Left hindlimb (tissue), 1 donor: ENCODE data around the gene GFRA4.

Experiments used
- DNase-seq: peaks from one replicate; pipeline ENCODE4 v3.0.0-alpha.2; 2018

GFRA4 gene, protein sequence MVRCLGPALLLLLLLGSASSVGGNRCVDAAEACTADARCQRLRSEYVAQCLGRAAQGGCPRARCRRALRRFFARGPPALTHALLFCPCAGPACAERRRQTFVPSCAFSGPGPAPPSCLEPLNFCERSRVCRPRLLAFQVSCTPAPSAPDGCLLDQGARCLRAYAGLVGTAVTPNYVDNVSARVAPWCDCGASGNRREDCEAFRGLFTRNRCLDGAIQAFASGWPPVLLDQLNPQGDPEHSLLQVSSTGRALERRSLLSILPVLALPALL

DNA sequence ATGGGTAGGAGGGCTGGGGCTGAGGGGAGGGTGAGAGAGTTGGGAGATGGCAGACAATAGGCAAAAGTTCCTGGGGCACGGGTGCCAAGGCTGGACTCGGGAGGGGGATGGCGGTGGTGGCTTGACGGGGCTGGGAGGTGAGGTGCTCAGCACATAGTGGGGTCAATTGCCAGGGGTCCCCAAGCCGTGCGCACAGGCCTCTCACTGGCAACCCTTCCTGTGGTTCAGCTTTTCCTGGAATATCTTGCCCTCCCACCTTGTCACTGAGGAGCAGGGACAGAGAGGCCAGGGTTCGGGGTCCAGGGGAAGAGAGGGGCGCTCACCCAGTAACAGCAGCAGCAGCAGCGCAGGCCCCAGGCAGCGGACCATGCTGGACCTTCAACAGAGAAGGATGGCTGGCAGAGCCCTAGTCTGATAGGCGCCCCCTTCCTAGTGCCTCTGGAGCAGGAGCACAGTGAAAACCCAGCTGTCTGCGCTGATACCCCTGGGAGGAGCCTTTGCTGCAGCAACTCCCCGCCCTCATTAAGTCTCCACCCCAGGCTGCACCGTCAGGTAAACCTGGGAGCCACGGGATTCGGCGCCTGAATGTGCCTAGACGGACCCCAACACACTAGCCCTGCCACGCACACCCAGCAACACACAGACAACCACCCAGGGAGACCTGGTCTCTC, at the start of gene GFRA4:
Gene GFRA4 (minus strand): TSS at position 369 of the 671 bp plus-strand sequence. CDS start 0 bp downstream, at position 369.
- no peak for DNase-seq

GRCh38 chr20:3712279-3712873, 49.2 kb upstream of the GFRA4 start, which contains the start of gene SIGLEC1:
Gene SIGLEC1 (minus strand): TSS chr20:3712600. CDS start chr20:3707128, 5,472 bp downstream.
- DNase-seq = no peak

DNA sequence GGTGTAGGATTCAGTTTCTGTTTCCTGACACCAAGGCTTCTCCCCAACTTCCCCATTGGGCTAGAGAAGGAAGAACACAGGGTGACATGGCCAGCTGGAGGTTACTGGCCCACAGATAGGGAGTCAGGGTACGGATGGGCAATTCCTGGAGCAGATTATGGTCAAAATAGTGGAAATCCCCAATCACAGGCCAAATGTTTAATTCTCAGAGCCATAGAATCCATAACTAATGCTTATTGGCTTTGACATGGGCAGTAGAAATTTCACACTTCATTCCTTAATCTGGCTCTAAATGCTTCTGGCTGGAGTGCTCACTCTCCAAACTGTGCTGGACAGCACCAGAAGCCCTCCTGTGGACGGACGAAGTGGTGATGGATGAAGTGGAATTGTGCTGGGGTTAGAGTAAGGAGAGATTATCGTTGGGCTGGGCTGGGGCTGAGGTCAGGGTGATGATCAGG, 48.3 kb upstream of the GFRA4 start:
- no peak for DNase-seq

DNA sequence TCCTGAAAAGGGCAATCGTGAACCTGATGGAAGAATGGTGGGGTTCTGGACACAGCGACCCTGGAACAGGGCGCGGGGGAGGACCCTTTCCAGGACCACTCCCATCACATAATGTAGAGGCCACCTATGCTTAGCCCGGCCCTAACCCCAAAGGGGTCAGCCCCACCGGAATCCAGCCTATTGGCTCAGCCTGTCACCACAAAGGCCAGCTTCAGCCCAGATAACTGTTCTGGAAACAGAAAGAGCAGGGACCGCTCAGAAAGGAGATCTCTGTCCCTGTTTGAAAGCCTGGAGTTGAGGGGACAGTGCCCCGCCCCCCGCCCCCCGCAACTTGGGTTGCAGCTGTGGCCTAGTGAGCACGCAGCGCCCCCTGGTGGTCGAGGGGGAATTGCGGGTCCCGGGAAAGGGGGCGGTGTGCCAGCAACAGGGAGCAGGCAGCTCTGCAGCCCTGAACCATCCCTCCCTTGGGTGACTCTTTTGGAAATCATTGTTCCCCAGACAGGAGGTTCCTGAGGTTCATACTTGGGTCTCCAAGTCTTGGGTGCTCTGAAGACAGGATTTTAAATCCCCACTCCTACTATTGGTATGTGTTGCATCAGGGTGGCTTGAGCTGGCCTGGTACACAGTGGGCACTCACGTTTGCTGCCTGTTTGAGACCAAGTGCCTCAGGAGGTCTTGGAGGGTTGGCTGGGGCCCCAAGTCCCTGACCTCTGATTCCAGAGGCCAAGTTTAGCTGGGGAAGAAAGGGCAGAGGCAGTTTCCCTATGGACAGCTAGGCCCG, 47.7 kb upstream of the GFRA4 start:
- DNase-seq = peak; percentile 84

DNA sequence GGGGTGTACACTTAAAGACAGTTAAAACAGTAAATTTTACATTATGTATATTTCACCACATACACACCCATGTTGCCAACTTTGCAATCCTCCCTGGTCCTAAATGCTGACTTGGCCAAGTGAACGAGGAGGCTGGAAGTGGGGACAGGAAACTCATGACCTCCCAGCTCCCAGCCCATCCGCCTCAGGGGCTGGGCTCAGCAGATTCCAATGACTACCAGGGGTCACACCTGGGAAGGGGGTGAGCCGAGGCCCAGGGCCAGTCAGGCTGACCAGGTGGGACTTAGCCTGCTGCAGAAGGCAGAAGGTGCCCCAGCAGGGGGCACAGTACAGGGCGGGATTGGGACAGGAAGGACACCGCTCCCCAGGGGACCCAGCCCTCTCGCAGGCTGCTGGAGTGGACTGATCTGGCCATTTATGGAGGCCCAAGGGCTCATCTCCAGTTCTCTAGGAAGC, 46.8 kb upstream of the GFRA4 start:
- DNase-seq = no peak

GRCh38 chr20:3707508-3707899, 44.3 kb upstream of the GFRA4 start:
- no peak for DNase-seq

DNA sequence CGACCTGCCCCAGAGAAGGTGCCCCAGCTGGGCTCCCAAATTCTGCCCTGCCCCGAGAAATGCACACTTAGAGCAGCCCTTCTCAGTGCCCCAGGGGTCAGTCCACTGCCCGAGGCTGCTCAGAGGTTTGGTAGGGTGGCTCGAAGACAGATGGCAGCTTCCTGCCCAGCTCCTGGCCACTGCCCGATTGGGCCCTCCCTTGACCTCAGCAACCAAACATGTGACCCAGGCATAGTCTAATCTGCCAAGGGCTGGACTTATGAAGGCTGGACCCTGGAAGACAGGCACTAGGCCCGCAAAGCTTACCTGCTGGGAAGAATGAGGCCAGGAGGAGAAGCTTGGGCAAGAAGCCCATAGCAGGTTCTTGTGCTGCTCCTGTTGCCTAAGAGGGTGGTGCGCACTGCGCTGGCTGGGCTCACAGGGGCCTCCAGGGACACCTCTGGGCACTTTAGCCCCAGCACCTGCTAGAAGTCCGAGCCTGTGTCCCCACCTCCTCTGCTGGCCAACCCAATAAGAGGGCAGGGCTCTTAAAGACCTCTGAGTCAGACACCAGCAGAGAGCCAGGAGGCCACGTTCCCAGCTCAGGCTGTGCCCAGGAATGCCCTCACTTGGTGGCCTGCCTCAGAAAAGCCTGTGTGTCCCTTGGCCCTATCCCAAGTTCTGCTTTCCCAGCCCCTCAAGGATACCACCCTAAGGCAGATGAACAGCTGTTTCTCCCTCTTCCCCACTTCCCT, 43.7 kb upstream of the GFRA4 start:
- no peak for DNase-seq

DNA sequence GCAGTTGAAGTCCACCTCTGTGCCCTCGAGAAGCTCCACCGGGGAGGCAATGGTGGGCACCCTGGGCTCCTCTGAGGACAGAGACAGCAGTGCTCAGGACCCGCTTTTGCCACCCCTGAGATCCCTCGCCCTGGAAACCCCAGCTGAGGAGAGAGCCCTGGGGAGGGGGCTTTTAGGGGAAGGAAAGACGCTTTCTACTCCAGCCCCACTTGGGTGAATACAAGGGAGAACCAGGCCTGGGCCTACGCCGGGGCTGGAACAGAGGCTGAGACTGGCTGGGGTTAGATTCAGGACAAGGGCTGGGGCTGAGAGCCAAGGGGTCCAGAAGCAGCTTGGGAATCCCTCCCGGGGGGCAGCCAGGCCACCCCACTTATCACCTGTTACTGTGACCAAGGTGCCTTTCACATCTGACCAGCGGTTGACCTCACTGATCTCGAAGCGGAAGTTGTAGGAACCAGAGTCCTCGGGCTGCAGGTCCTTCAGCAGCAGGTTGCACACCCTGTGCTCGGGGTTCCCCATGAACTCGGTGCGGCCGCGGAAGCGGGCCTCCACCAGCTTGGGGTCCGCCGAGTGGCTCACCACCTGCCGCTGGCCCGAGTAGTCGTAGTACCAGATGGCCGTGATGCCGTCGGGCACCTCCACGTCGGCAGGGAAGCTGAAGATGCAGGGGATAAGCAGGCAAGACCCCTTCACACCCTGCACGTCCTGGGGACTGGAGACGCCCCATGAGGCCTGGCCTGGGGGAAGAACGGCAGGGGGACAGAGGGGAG, 43.0 kb upstream of the GFRA4 start:
- DNase-seq = no peak

DNA sequence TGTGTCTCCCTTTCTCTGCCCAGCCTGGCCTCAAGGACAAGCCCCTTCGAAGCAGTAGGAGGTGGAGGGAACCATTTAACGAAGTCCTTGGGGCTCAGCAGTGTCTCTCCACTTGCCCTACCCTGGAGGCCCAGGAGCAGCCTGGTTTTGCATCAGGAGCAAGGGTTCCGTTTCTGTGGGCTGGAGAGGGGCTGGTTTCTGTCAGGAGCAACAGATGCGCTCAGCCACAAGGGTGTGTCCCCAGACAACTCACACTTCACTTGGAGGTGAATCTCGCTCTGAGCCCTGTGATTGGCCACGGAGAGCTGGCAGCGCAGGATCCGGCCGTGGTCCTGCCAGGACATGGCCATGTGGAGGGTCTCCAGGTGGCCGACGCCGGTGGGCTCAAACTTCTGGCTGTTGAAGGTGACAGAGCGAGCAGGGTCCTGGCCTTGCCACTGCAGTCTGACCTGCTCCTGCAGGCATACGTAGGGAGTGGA, 42.3 kb upstream of the GFRA4 start:
- DNase-seq = no peak

DNA sequence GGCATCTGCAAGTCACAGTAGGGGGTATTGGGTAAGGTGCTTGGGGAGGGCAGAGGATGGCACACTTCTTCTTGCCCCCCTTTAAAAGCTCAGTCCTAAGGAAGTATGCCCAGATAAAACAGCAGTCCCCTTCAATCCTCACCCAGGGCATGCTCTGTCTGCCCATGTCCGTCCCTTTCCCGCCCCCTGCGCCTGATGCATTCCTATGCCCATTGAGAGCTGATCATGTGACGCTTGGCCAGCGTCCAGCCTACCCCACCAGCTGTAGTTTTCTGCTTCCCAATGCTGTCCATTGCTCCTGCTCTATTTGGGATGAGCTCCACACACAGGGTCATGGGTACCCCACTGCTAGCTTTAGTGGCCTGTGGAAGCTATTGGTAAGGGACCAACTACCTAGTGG, 40.9 kb upstream of the GFRA4 start:
- no peak for DNase-seq

- no peak for DNase-seq
These were observed 39.6 kb upstream of the GFRA4 start for GRCh38 chr20:3702611-3703391.

GRCh38 chr20:3701061-3701998, 38.1 kb upstream of the GFRA4 start:
- DNase-seq = no peak

- DNase-seq = no peak
These were observed 35.8 kb upstream of the GFRA4 start for GRCh38 chr20:3699037-3699436.

DNA sequence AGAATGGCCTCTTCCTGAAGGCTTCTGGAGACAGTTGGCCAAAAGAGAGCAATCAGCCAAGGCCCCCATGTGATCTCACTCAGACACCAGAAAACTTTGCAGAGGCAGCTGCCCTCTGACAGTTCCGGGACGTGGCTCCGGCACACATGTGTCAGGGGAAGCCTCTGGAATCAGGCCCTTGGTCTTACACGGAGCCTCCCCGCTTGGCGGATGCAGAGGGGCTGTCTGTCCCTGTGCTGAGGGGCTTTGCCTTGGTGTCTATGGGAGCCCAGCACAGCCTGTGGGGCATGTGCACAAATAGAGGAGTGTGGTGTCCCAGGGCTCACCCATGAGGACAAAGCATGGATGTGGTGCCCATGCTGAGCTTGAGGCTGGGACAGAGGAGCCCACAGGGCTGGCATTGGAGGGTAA, 35.4 kb upstream of the GFRA4 start:
- DNase-seq = no peak

GRCh38 chr20:3697588-3698305, 34.5 kb upstream of the GFRA4 start:
- DNase-seq = peak; percentile 13

DNA sequence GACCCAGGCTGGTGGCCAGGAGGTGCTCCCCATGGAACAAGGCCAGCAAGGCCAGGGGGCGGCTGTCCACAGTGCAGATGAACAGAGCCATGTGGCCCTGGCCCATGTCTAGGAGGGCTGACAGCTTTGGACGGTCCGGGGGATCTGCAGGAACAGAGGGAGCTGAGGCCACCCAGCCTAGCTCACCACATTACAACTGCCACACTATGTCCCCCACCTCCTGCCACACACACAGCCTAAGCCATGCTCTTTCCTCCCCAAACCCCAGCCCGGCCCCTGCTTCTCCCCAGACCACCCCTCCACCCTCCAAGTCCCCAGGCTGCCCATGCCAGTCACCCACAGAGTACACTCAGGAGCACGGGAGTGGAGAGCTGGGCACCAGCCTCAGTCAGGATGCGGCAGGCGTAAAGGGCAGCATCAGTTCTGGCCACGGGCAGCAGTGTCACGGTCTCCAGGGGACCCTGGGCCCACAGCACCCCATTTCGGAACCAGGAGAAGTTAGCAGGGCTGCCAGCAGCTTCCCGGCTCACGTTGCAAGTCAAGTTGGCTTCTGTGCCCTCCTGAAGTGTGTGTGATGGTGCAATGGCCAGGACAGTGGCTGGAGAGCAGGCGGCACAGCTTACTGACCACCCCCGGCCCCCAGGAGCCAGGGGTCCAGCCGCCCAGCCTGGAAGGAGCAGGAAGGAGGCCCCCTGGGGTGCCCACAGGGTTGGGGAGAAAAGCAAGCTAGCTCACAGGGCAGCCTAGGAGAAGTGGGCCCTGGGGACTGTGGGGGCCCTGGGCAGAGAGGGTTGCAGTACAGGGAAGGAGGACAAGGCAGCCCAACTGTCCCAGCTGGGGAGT, 33.8 kb upstream of the GFRA4 start:
- no peak for DNase-seq

DNA sequence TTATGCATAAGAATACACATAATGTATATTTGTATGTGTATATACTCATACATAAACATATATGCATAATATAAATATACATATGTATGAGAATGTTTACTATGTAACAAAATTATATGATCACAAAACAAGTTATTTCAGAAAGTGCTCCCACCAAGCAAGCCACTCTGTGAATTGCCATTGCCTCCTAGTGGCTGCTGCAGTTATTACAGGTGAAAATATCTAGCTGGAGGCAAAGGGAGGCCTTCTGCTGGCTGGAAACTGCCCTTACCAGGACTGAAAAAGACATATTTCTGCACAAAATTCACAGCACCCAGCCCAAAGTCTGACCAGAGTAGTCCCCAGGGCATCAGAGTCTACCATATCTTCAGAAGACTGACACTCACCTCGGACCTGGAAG, 33.0 kb upstream of the GFRA4 start:
- no peak for DNase-seq

- DNase-seq = peak; percentile 15
These were observed 31.7 kb upstream of the GFRA4 start for GRCh38 chr20:3694864-3695263.
